Skeletal muscle satellite cell (primary cell): ENCODE results near the gene IRAK3.
A peak's percentile ranks its signal among the peaks of the same experiment; 100 is the strongest.
"Not testable (repeated sequence)": the region's sequence is repeated elsewhere in the genome, so short reads cannot be mapped to it uniquely, and the experiment has no call there.

ENCODE experiments used
- H3K27me3 ChIP-seq: 2 replicates; pipeline ENCODE4 v1.7.0; 2013; ENCODE audit warnings: low read length; ENCODE audit not compliant: control insufficient read depth, insufficient read depth
- H3K36me3 ChIP-seq: 2 replicates; pipeline ENCODE4 v1.7.0; 2013; ENCODE audit warnings: mild to moderate bottlenecking, control low read depth, low read length; ENCODE audit not compliant: insufficient read depth
- H3K4me1 ChIP-seq: 2 replicates; pipeline ENCODE4 v1.7.0; 2013; ENCODE audit warnings: low read length; ENCODE audit not compliant: control insufficient read depth, insufficient read depth
- H3K4me2 ChIP-seq: 2 replicates; pipeline ENCODE4 v1.7.0; 2013; ENCODE audit warnings: mild to moderate bottlenecking, low read length
- H3K4me3 ChIP-seq: 2 replicates; pipeline ENCODE4 v1.7.0; 2013; ENCODE audit warnings: low read length
- H3K9ac ChIP-seq: 2 replicates; pipeline ENCODE4 v1.7.0; 2013; ENCODE audit warnings: mild to moderate bottlenecking, low read depth, low read length, moderate library complexity
- H3K9me3 ChIP-seq: replicated peaks from 2 replicates; pipeline ENCODE4 v1.7.0; 2013; ENCODE audit warnings: mild to moderate bottlenecking, control low read depth, low read length

Gene IRAK3

DNA sequence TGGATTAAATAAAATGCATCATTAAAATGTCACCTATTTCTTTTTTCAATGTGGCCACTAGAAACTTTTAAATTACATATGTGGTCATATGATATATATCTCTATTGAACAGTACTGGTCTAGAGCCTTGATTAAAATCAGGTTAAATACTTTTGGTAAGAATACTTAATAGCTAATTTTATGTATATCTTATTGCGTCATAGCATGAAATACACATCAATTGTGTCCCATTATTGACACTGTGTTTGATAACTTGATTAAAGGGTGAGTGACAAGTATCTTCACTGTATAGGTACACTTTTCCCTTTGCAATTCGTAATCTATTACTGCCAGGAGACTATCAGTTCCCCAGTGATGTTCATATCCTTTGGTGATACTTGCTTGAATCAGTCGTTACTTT, 108.9 kb downstream of the IRAK3 start:
- no peak overlapping the region for H3K9ac ChIP-seq
- peaks cover 40% of the 10 kb centered on the region for H3K27me3 ChIP-seq
- no peak overlapping the region for H3K4me2 ChIP-seq
- H3K4me3 ChIP-seq = no peak overlapping the region
- no peaks in the 10 kb centered on the region for H3K36me3 ChIP-seq
- H3K4me1 ChIP-seq = no peaks in the 10 kb centered on the region
- no peaks in the 10 kb centered on the region for H3K9me3 ChIP-seq

DNA sequence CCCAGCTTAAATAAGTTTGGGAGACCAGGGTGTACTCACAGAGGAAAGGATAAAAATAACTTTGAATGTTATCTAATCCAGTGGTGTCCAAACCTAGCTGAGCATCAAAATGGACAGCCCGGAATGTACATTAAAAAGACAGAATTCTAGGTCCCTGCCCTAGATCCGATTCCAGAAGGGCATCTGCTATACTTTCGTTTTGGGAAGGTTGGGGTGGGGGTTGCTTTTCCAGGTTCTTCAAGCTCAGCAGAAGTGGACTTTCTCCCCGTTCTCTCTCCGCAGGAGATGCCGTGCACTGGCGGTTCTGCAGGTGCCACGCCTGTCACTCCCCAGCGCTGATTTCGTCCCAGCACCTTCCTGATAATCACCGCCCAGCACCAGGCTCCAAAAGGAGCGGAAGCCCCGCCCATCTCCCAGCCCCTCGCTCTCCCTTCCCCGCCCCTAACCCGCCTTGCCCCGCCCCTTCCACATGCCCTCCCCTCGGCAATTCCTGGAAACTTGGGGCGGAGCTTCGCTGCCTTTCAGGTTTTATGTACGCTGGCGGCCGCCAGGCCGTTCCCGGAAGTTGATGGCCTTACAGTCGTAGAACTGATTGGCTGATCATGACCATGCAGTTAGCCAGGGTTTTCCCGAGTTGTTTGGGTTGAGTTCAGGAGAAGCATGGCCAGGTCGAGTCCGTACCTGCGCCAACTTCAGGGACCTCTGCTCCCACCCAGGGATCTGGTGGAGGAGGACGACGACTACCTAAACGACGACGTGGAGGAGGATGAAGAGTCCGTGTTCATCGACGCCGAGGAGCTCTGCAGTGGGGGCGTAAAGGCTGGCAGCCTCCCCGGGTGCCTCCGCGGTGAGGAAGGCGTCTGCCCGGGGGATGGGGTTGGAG, 113.2 kb downstream of the IRAK3 start, which contains the start of gene HELB:
Gene HELB (plus strand): TSS at position 550 of the 883 bp plus-strand sequence. CDS start 111 bp downstream, at position 661.
- no peaks in the 10 kb centered on the region for H3K36me3 ChIP-seq
- peak within 1 kb of the TSS; percentile 83 for H3K4me2 ChIP-seq
- H3K27me3 ChIP-seq = peaks cover 20% of the 10 kb centered on the region
- peak within 1 kb of the TSS; percentile 69 for H3K9ac ChIP-seq
- no peaks in the 10 kb centered on the region for H3K4me1 ChIP-seq
- H3K9me3 ChIP-seq = no peaks in the 10 kb centered on the region
- peak within 1 kb of the TSS; percentile 74 for H3K4me3 ChIP-seq

DNA sequence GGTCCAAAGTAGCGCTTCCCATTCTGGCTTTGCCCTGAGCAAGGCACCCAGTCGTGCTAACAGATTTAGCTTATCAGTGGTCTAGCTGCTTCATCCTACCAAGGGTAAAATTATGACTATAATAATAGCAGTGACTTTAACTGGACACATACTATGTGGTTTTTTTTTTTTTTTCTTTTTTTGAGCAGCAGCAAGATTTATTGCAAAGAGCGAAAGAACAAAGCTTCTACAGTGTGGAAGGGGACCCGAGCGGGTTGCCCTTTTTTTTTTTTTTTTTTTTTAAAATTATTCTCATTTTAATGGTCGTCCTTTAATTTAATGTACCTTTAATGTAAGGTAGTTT, 113.8 kb downstream of the IRAK3 start:
- Histone ChIP-seq H3K4me2 (peak overlapping the region; percentile 83), H3K36me3 (no peaks in the 10 kb centered on the region), H3K4me3 (peak overlapping the region; percentile 74), H3K4me1 (no peaks in the 10 kb centered on the region), H3K9me3 (no peaks in the 10 kb centered on the region), H3K9ac (peak overlapping the region; percentile 69), H3K27me3 (peaks cover 16% of the 10 kb centered on the region)

DNA sequence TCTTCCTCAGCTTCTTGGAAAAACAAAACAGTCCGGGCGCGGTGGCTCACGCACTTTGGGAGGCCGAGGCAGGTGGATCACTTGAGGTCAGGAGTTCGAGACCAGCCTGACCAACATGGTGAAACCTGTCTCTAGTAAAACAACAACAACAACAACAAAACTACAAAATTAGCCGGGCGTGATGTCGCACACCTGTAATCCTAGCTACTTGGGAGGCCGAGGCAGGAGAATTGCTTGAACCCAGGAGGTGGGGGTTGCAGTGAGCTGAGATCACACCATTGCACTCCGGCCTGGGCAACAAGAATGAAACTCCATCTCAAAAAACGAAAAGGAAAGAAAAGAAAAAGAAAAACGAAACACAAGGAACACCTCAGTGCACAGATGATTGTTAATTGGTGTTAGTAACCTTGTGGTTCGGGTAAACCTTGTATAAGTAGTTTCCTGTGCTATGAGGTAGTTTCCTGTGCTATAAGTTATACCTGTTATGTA, 114.3 kb downstream of the IRAK3 start:
- Histone ChIP-seq H3K27me3 (peaks cover 12% of the 10 kb centered on the region), H3K4me2 (peak overlapping the region; percentile 83)
- not testable (repeated sequence) for H3K4me3 ChIP-seq, H3K36me3 ChIP-seq, H3K9ac ChIP-seq, H3K4me1 ChIP-seq, H3K9me3 ChIP-seq
